Inflammatory macrophage (primary cell): ENCODE data around the gene POM121L2.

Source experiments
- DNase-seq, 2 donors: peaks; one replicate each; pipeline ENCODE4 v3.0.0-alpha.2; 2020 to 2022
- total RNA-seq, 18 experiments: gene quantifications; one replicate each; lab custom pipeline; 2026; ENCODE audit warnings: mixed read lengths in 6 of 18, inconsistent platforms in 2 of 18; lab: John Stamatoyannopoulos, UW

Gene POM121L2
- total RNA-seq, result 0 to 0.08 (median 0) reads per million in 18 experiments

GRCh38 chr6:27312146-27312949 is at the start of gene POM121L2:
Gene POM121L2, minus strand, starts transcription at chr6:27312273. Its CDS starts 103 bp downstream, at chr6:27312170.
- DNase-seq, result peak; percentile 17 to 36

- DNase-seq, result no peak
Measured at GRCh38 chr6:27359231-27359630, 47.2 kb upstream of the POM121L2 start.

GRCh38 chr6:27358786-27359185 is 46.7 kb upstream of the POM121L2 start:
- no peak for DNase-seq

- no peak for DNase-seq
Measured at GRCh38 chr6:27352850-27353249, 40.8 kb upstream of the POM121L2 start.

GRCh38 chr6:27334141-27334540 is 22.1 kb upstream of the POM121L2 start:
- DNase-seq, result no peak

- DNase-seq, result no peak
Measured at GRCh38 chr6:27333642-27334040, 21.6 kb upstream of the POM121L2 start.

GRCh38 chr6:27332692-27333641 is 20.9 kb upstream of the POM121L2 start:
- no peak for DNase-seq

- no peak for DNase-seq
Measured at GRCh38 chr6:27327023-27327738, 15.1 kb upstream of the POM121L2 start.

GRCh38 chr6:27321901-27322300 is 9.8 kb upstream of the POM121L2 start:
- no peak for DNase-seq

GRCh38 chr6:27321370-27321769 is 9.3 kb upstream of the POM121L2 start:
- no peak for DNase-seq

- no peak for DNase-seq
Measured at GRCh38 chr6:27318973-27319372, 6.9 kb upstream of the POM121L2 start.

- no peak for DNase-seq
Measured at GRCh38 chr6:27314046-27314445, 2.0 kb upstream of the POM121L2 start.

GRCh38 chr6:27312950-27313271 is 838 bp upstream of the POM121L2 start:
- DNase-seq, result no peak

- no peak for DNase-seq
Measured at GRCh38 chr6:27311806-27312145, 297 bp downstream of the POM121L2 start.

GRCh38 chr6:27303613-27304272 is 8.3 kb downstream of the POM121L2 start:
- no peak for DNase-seq

- no peak for DNase-seq
Measured at GRCh38 chr6:27297857-27298730, 14.0 kb downstream of the POM121L2 start.

GRCh38 chr6:27297484-27297856 is 14.6 kb downstream of the POM121L2 start:
- no peak for DNase-seq

GRCh38 chr6:27296106-27296783 is 15.8 kb downstream of the POM121L2 start:
- no peak for DNase-seq

- DNase-seq, result no peak
Measured at GRCh38 chr6:27295301-27296079, 16.6 kb downstream of the POM121L2 start.

- no peak for DNase-seq
Measured at GRCh38 chr6:27294409-27294808, 17.7 kb downstream of the POM121L2 start.
